K562 (cell line): Measurements from ENCODE around the gene RGS9.

ENCODE experiments used
- GTF2F1 ChIP-seq: IDR thresholded peaks from 2 replicates; pipeline ENCODE4 v1.6.1; 2011; ENCODE audit warnings: low read depth, low read length, improper control_type of control experiment
- POLR2A ChIP-seq: fragments of 450-650 bp; conservative IDR thresholded peaks from 2 replicates; pipeline ENCODE4 v1.6.1; 2016
- SETDB1 ChIP-seq: IDR thresholded peaks from one replicate; pipeline ENCODE4 v1.6.1; 2012; ENCODE audit warnings: low read length, control low read depth, inconsistent platforms
- TF ChIP-seq, protein P1 (sequence below): fragments of 450-650 bp; IDR thresholded peaks from 2 replicates; pipeline ENCODE4 v1.6.1; 2018; ENCODE audit not compliant: partially characterized antibody

DNA sequence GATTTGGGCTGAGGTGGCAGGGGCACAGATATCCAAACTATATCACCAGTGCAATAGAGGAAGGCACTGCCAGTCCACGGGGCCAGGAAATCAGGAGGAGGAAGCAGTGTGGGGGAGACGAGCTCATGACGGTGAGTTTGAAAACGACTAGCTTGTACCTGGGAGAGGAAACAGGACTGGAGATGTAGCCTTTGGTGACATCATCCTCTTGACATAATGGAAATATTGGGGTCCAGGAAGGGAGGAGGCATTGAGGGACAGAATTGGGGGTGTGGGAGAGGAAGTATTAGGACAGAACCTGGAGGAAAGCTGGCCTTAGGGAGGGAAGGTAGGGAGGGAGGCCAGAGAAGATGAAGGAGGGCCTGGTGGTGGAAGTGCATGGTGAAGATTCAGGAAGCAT, 109.1 kb downstream of the RGS9 start:
- TF ChIP-seq, protein P1, sequence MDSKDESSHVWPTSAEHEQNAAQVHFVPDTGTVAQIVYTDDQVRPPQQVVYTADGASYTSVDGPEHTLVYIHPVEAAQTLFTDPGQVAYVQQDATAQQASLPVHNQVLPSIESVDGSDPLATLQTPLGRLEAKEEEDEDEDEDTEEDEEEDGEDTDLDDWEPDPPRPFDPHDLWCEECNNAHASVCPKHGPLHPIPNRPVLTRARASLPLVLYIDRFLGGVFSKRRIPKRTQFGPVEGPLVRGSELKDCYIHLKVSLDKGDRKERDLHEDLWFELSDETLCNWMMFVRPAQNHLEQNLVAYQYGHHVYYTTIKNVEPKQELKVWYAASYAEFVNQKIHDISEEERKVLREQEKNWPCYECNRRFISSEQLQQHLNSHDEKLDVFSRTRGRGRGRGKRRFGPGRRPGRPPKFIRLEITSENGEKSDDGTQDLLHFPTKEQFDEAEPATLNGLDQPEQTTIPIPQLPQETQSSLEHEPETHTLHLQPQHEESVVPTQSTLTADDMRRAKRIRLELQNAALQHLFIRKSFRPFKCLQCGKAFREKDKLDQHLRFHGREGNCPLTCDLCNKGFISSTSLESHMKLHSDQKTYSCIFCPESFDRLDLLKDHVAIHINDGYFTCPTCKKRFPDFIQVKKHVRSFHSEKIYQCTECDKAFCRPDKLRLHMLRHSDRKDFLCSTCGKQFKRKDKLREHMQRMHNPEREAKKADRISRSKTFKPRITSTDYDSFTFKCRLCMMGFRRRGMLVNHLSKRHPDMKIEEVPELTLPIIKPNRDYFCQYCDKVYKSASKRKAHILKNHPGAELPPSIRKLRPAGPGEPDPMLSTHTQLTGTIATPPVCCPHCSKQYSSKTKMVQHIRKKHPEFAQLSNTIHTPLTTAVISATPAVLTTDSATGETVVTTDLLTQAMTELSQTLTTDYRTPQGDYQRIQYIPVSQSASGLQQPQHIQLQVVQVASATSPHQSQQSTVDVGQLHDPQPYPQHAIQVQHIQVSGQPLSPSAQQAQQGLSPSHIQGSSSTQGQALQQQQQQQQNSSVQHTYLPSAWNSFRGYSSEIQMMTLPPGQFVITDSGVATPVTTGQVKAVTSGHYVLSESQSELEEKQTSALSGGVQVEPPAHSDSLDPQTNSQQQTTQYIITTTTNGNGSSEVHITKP: no peak
- TF ChIP-seq POLR2A: no peak
- TF ChIP-seq SETDB1: no peak
- TF ChIP-seq GTF2F1: no peak
